ENCODE measurements around the gene RNF150. TPM values are rescaled to one million over a fixed set of nuclear protein-coding genes. Genes with fewer than 3 reads are reported as not detected.

The RNF150 gene
- total RNA-seq, 2 experiments from 2014 or later: not detected

GRCh38 chr4:140876615-140877364, 256.5 kb downstream of the RNF150 start:
- ChIA-PET CTCF (no interaction called here), POLR2A (no interaction called here)
- Mint-ChIP-seq H3K27ac (no peak overlapping the region), H3K4me3 (no peak overlapping the region), H3K9me3 (no peaks in the 10 kb centered on the region), H3K27me3 (peaks cover 19% of the 10 kb centered on the region), H3K4me1 (no peaks in the 10 kb centered on the region), H3K36me3 (ENCODE audit: low read depth) (no peaks in the 10 kb centered on the region)
- DNase-seq: no peak

DNA sequence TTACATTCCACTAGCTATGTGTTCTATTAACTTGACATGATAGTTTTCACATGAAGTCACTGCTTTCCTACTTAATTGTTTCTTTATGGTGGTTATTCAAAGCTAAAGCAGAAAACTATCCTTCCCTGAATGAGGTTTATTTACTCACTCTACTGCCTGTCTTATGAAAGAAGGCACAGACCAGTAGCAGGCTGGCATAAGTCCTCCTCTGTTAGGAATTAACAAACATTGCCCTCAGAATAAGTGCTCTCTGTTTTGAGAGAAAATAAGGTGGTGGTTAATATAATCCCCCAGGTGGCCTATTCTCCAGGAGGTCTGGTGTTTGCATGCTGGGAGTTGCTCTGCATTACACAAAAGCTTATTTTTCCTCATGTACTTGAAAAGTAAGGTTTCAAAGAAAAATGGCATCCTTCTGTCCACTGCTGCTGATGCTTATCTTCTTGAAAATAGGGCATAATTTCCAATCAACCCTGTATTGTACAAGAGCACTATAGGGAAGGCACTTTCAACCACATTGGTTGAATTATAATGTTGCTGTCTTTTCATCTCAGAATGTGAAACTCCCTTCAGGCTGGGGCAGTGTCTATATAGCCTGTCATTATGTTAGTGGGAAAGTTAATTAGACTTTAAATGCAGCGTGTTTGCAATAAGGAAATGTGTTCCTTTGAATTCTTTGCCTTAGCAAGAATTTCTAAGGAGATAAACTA, 257.4 kb downstream of the RNF150 start:
- peaks cover 24% of the 10 kb centered on the region for H3K27me3 Mint-ChIP-seq
- CTCF ChIA-PET: no interaction called here

GRCh38 chr4:140874056-140874455, 259.2 kb downstream of the RNF150 start:
- Mint-ChIP-seq H3K27ac (no peak overlapping the region), H3K9me3 (no peaks in the 10 kb centered on the region), H3K36me3 (ENCODE audit: low read depth) (no peaks in the 10 kb centered on the region), H3K4me3 (no peak overlapping the region), H3K4me1 (no peaks in the 10 kb centered on the region), H3K27me3 (peaks cover 30% of the 10 kb centered on the region)
- ChIA-PET CTCF (no interaction called here), POLR2A (no interaction called here)
- no peak for DNase-seq

More for the DNA sequence above, 257.4 kb downstream of the RNF150 start:
- POLR2A ChIA-PET: no interaction called here
- Mint-ChIP-seq H3K27ac (no peak overlapping the region), H3K36me3 (ENCODE audit: low read depth) (no peaks in the 10 kb centered on the region), H3K9me3 (no peaks in the 10 kb centered on the region), H3K4me3 (no peak overlapping the region), H3K4me1 (no peaks in the 10 kb centered on the region)
- no peak for DNase-seq

- H3K4me3 Mint-ChIP-seq: no peak overlapping the region
- H3K9me3 Mint-ChIP-seq: no peaks in the 10 kb centered on the region
- no peak for DNase-seq
- H3K36me3 Mint-ChIP-seq (ENCODE audit: low read depth): no peaks in the 10 kb centered on the region
- ChIA-PET POLR2A (no interaction called here), CTCF (interaction anchor here (0.7 to 1.3 kb wide), 2 partner anchors 11 to 13 kb away, joined by 3 to 4 read pairs; no protein-coding TSS in a partner anchor)
- H3K27me3 Mint-ChIP-seq: peaks cover 28% of the 10 kb centered on the region
- H3K27ac Mint-ChIP-seq: no peak overlapping the region
- no peaks in the 10 kb centered on the region for H3K4me1 Mint-ChIP-seq
Observed at GRCh38 chr4:140871368-140871767, 261.9 kb downstream of the RNF150 start.

DNA sequence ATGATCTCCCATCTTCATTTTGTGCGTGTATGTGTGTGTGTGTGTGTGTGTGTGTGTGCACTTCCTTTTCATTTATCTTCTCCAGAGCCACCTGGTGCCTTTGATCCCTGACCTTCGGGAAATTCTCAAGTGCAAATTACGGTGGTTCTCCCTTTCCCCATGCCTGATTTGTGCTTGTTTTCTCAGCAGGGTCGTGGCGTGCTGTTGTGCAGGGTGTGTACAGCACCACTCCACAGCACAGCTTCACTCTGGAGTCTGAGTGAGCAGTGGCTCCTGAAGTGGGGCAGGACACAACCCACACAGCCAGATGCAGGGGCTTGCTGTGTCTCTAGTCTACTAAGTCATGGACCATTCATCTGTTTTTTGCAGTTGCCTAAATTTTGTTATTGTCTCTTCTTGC, 262.8 kb downstream of the RNF150 start:
- CTCF ChIA-PET: no interaction called here
- POLR2A ChIA-PET: no interaction called here
- no peak for DNase-seq

GRCh38 chr4:140869446-140869845, 263.8 kb downstream of the RNF150 start:
- CTCF ChIA-PET: interaction anchor here (0.7 kb wide), 1 partner anchor 15 kb away, joined by 3 read pairs; no protein-coding TSS in a partner anchor
- Mint-ChIP-seq H3K36me3 (ENCODE audit: low read depth) (no peaks in the 10 kb centered on the region), H3K4me3 (no peak overlapping the region)

More for the DNA sequence above, 262.8 kb downstream of the RNF150 start:
- Mint-ChIP-seq H3K27ac (no peak overlapping the region), H3K36me3 (ENCODE audit: low read depth) (no peaks in the 10 kb centered on the region), H3K4me3 (no peak overlapping the region), H3K4me1 (no peaks in the 10 kb centered on the region), H3K9me3 (no peaks in the 10 kb centered on the region), H3K27me3 (peaks cover 29% of the 10 kb centered on the region)

DNA sequence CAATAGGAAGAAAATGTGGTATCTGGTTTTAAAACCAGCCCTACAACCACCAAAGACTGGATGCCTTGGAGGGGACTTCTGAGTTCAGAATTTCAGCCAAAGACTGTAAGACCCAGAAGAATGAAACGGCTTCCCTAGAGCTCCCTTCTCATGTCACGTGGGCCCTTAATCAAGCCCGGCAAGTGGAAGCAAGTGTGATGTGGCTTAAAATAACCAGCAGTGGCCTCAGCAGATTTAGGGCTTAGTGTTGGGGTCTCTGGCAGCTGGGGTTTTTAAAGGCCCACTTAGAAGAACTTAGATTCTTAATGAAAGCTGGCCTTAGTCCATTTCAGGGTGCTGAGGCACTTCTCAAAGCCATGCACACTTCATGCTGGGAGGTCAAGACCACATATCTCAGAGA, 265.9 kb downstream of the RNF150 start:
- POLR2A ChIA-PET: no interaction called here
- H3K36me3 Mint-ChIP-seq (ENCODE audit: low read depth): no peaks in the 10 kb centered on the region
- H3K27ac Mint-ChIP-seq: no peak overlapping the region
- H3K9me3 Mint-ChIP-seq: no peaks in the 10 kb centered on the region
- peaks cover 30% of the 10 kb centered on the region for H3K27me3 Mint-ChIP-seq
- CTCF ChIA-PET: no interaction called here
- DNase-seq: no peak
- H3K4me3 Mint-ChIP-seq: no peak overlapping the region
- peaks cover 4% of the 10 kb centered on the region for H3K4me1 Mint-ChIP-seq

More at GRCh38 chr4:140869446-140869845, 263.8 kb downstream of the RNF150 start:
- POLR2A ChIA-PET: no interaction called here
- no peak for DNase-seq
- Mint-ChIP-seq H3K9me3 (no peaks in the 10 kb centered on the region), H3K4me1 (no peaks in the 10 kb centered on the region), H3K27ac (no peak overlapping the region), H3K27me3 (peaks cover 30% of the 10 kb centered on the region)

GRCh38 chr4:140866492-140867005, 266.7 kb downstream of the RNF150 start:
- Mint-ChIP-seq H3K4me1 (peaks cover 4% of the 10 kb centered on the region), H3K27me3 (peaks cover 29% of the 10 kb centered on the region), H3K9me3 (no peaks in the 10 kb centered on the region), H3K27ac (no peak overlapping the region), H3K4me3 (no peak overlapping the region), H3K36me3 (ENCODE audit: low read depth) (no peaks in the 10 kb centered on the region)
- ChIA-PET CTCF (interaction anchor here (0.8 kb wide), 1 partner anchor 18 kb away, joined by 4 read pairs; no protein-coding TSS in a partner anchor), POLR2A (no interaction called here)
- DNase-seq: no peak

DNA sequence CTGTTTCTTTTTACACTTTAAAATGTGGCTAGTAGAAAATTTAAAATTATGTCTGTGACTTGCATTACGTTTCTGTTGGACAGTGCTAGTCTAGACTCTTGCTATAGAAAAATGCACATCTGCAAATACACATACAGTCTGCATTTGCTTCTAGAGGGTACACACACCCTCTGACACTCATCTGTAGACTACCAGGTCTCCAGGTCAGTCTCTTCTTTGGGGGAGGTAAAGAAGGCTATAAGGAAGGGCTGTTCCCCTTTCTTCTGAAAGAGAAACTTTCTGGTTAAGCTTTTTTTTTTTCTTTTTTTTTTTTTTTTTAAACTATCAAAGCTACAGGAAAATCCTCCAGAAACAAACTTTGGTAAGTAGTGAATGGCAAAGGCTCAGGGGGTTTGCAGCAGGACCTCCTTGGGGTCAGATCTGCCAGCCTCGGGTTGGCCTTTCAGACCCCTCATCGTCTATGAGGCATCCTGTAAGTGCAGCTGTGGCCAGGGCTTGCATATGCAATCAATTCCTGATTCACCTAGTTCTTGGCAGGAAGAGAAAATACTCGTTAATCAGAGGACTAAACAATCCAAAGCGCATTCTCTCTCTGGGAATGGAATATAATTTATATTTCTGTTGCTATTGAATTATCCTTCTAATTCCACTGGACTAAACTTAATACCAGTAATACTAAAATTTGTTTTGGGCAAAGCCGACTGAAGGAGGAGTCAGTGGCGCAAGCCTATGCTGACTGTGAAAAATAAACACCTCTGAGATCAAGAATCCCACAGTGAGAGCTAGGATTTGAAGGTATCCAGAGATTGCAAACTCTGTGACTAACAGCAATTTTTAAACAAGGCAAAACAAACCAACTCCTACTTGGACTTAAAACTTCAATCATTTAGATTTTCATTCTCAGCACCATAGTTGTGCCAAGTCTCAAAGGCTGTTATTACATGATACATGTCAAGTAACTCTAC, 267.7 kb downstream of the RNF150 start:
- CTCF ChIA-PET: interaction anchor here (0.8 kb wide), 1 partner anchor 19 kb away, joined by 4 read pairs; no protein-coding TSS in a partner anchor
- H3K9me3 Mint-ChIP-seq: no peaks in the 10 kb centered on the region
- H3K27ac Mint-ChIP-seq: no peak overlapping the region
- no peak overlapping the region for H3K4me3 Mint-ChIP-seq
- H3K36me3 Mint-ChIP-seq (ENCODE audit: low read depth): no peaks in the 10 kb centered on the region
- DNase-seq: no peak
- POLR2A ChIA-PET: no interaction called here
- peaks cover 29% of the 10 kb centered on the region for H3K27me3 Mint-ChIP-seq
- H3K4me1 Mint-ChIP-seq: peaks cover 4% of the 10 kb centered on the region

DNA sequence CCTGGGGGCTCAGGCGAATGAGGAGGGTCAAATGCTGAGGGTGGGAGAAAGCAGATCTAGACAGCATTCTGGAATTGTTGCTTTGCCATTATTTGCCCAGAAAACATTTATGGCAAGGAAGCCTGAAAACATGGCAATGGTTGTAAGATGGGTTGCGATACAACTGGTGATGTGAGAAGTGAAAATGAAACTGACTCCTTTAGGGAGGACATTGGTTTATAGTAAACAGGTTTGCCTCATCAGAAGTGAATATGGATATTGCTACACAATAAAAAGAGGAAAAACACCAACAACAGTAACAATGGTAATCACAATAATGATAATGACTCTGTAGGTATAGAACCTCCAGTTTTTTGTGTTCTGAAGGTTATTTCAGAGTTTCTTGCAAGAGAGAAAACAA, 270.1 kb downstream of the RNF150 start:
- no peaks in the 10 kb centered on the region for H3K9me3 Mint-ChIP-seq
- no peak overlapping the region for H3K4me3 Mint-ChIP-seq
- ChIA-PET CTCF (interaction anchor here (1.2 kb wide), 1 partner anchor 21 kb away, joined by 9 read pairs; no protein-coding TSS in a partner anchor), POLR2A (no interaction called here)
- H3K27ac Mint-ChIP-seq: no peak overlapping the region
- H3K36me3 Mint-ChIP-seq (ENCODE audit: low read depth): no peaks in the 10 kb centered on the region
- no peak for DNase-seq
- H3K27me3 Mint-ChIP-seq: peaks cover 24% of the 10 kb centered on the region
- H3K4me1 Mint-ChIP-seq: peaks cover 4% of the 10 kb centered on the region

GRCh38 chr4:140862177-140862442, 271.2 kb downstream of the RNF150 start:
- H3K27ac Mint-ChIP-seq: no peak overlapping the region
- H3K27me3 Mint-ChIP-seq: peaks cover 22% of the 10 kb centered on the region
- no peaks in the 10 kb centered on the region for H3K36me3 Mint-ChIP-seq (ENCODE audit: low read depth)
- peaks cover 4% of the 10 kb centered on the region for H3K4me1 Mint-ChIP-seq
- CTCF ChIA-PET: interaction anchor here (1.0 to 1.2 kb wide), 3 partner anchors 20 to 271 kb away, joined by 3 to 9 read pairs (median 3); partner anchors contain the start of gene RNF150
- no peak for DNase-seq
- H3K4me3 Mint-ChIP-seq: no peak overlapping the region
- POLR2A ChIA-PET: no interaction called here
- no peaks in the 10 kb centered on the region for H3K9me3 Mint-ChIP-seq

DNA sequence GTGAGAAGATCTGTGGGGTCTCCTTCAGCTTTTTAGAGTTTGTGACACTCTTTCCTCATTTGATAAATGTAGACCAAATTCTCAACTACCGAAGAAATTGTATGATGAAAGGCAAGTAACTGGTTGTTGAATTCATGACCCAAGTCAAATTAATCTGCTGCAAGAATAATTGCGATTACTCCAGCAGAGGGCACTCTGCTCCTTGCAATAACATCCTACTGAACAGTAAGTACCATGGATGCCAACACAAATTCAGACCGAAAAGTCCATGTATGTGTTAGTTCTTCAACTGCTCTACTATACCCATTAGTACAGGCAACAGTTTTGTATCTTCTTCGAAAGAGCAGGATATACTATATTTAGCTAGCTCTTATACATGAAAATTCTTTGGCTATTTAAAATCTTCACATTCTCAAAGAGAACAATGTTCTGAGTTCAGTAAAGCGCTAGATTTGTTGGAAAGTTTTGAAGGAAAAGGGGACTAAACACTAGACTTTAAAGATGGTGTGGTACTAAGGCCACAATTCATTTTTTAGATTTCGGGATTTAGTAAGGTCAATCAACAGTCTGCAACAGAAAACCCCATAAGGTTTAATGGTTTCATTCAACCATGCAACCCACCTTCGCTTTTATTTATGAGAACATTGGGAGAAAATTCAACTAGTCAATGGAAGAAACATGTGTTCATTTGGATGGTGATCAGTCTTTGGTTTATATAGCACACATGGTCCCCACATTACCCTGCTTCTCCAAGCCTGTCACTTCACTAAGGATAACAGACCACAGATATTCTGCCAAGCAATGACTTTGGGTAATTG, 271.7 kb downstream of the RNF150 start:
- H3K4me3 Mint-ChIP-seq: no peak overlapping the region
- DNase-seq: peak; percentile 52
- H3K27me3 Mint-ChIP-seq: peaks cover 18% of the 10 kb centered on the region
- H3K27ac Mint-ChIP-seq: no peak overlapping the region
- CTCF ChIA-PET: interaction anchor here (1.0 kb wide), 1 partner anchor 20 kb away, joined by 3 read pairs; no protein-coding TSS in a partner anchor
- no peaks in the 10 kb centered on the region for H3K36me3 Mint-ChIP-seq (ENCODE audit: low read depth)
- no peaks in the 10 kb centered on the region for H3K9me3 Mint-ChIP-seq
- POLR2A ChIA-PET: no interaction called here
- peaks cover 4% of the 10 kb centered on the region for H3K4me1 Mint-ChIP-seq
